WTC11 (cell line): ENCODE measurements around the gene NANOS2. TPM values are rescaled to one million over a fixed set of nuclear protein-coding genes. Genes with fewer than 3 reads are reported as not detected.

Experiments
- ATAC-seq: fragments of 200-7000 bp; cut with Tn5 transposase; 2 replicates; pipeline ENCODE4 v1.10.0; 2021; ENCODE audit warnings: mild to moderate bottlenecking, moderate library complexity
- CTCF ChIA-PET: fragments of 300-600 bp; sonication (Branson Sonifier 250); formaldehyde crosslinking; loops from one replicate; lab custom pipeline; 2021; ENCODE audit warnings: antibody characterized with exemption; lab: Charles Lee
- POLR2A ChIA-PET: fragments of 350-600 bp; sonication (Branson Sonifier 250); formaldehyde crosslinking; loops from one replicate; lab custom pipeline; 2021; ENCODE audit warnings: antibody characterized with exemption; lab: Charles Lee
- DNase-seq: peaks from one replicate; pipeline ENCODE4 v3.0.0; 2021; ENCODE audit warnings: low spot score
- H3K27ac Mint-ChIP-seq: 2 replicates; pipeline ENCODE4 v1.8.0; 2021; ENCODE audit warnings: mixed read lengths
- H3K27me3 Mint-ChIP-seq: 2 replicates; pipeline ENCODE4 v1.8.0; 2021; ENCODE audit warnings: low read depth, mild to moderate bottlenecking, moderate library complexity, mixed read lengths
- H3K36me3 Mint-ChIP-seq: 2 replicates; pipeline ENCODE4 v1.8.0; 2021; ENCODE audit warnings: mixed read lengths
- H3K4me1 Mint-ChIP-seq: 2 replicates; pipeline ENCODE4 v1.8.0; 2022; ENCODE audit warnings: mixed read lengths
- H3K4me3 Mint-ChIP-seq: 2 replicates; pipeline ENCODE4 v1.8.0; 2021; ENCODE audit warnings: mild to moderate bottlenecking, moderate library complexity, mixed read lengths
- H3K9me3 Mint-ChIP-seq: 2 replicates; pipeline ENCODE4 v1.8.0; 2021; ENCODE audit warnings: mixed read lengths
- ATF2 ChIP-seq: sonication (generic); formaldehyde crosslinking; IDR thresholded peaks from 2 replicates; pipeline ENCODE4 v1.8.1; 2022; ENCODE audit warnings: low read depth, missing genetic modification reagents, borderline replicate concordance
- CREM ChIP-seq: sonication (generic); formaldehyde crosslinking; IDR thresholded peaks from 2 replicates; pipeline ENCODE4 v1.8.1; 2022; ENCODE audit warnings: mild to moderate bottlenecking, missing genetic modification reagents, moderate library complexity
- E2F4 ChIP-seq: sonication (generic); formaldehyde crosslinking; IDR thresholded peaks from 2 replicates; pipeline ENCODE4 v1.8.1; 2022; ENCODE audit warnings: low read depth, mild to moderate bottlenecking, moderate library complexity, missing genetic modification reagents, borderline replicate concordance
- ERG ChIP-seq: fragments of 250-450 bp; sonication (Bioruptor Pico); IDR thresholded peaks from 2 replicates; pipeline ENCODE4 v1.8.0; 2021; ENCODE audit warnings: mild to moderate bottlenecking
- FOXJ3 ChIP-seq: sonication (generic); formaldehyde crosslinking; IDR thresholded peaks from 2 replicates; pipeline ENCODE4 v1.9.0; 2021; ENCODE audit warnings: missing genetic modification reagents, mild to moderate bottlenecking, borderline replicate concordance
- GABPB1 ChIP-seq: sonication (generic); formaldehyde crosslinking; IDR thresholded peaks from 2 replicates; pipeline ENCODE4 v1.8.1; 2023; ENCODE audit warnings: mild to moderate bottlenecking, missing genetic modification reagents
- GRHL2 ChIP-seq: fragments of 250-450 bp; sonication (Bioruptor Pico); IDR thresholded peaks from 2 replicates; pipeline ENCODE4 v1.8.0; 2022; ENCODE audit warnings: mild to moderate bottlenecking, moderate library complexity; ENCODE audit not compliant: insufficient replicate concordance, severe bottlenecking
- HMGA2 ChIP-seq: fragments of 250-450 bp; sonication (Bioruptor Pico); IDR thresholded peaks from 2 replicates; pipeline ENCODE4 v1.4.0; 2021; ENCODE audit warnings: mild to moderate bottlenecking, moderate library complexity
- JUN ChIP-seq: sonication (generic); formaldehyde crosslinking; IDR thresholded peaks from 2 replicates; pipeline ENCODE4 v1.8.0; 2023; ENCODE audit warnings: mild to moderate bottlenecking, missing genetic modification reagents
- KAT7 ChIP-seq: sonication (generic); formaldehyde crosslinking; IDR thresholded peaks from 2 replicates; pipeline ENCODE4 v1.8.1; 2023; ENCODE audit warnings: missing genetic modification reagents, mild to moderate bottlenecking, borderline replicate concordance
- MAX ChIP-seq: sonication (generic); formaldehyde crosslinking; IDR thresholded peaks from 2 replicates; pipeline ENCODE4 v1.8.0; 2022; ENCODE audit warnings: mild to moderate bottlenecking, missing genetic modification reagents
- MLX ChIP-seq: sonication (generic); formaldehyde crosslinking; IDR thresholded peaks from 2 replicates; pipeline ENCODE4 v1.8.1; 2023; ENCODE audit warnings: mild to moderate bottlenecking, missing genetic modification reagents, moderate library complexity
- NR3C1 ChIP-seq: sonication (generic); formaldehyde crosslinking; conservative IDR thresholded peaks from 2 replicates; pipeline ENCODE4 v1.8.1; 2023; ENCODE audit warnings: low read depth, mild to moderate bottlenecking, missing genetic modification reagents
- PRDM15 ChIP-seq: sonication (generic); formaldehyde crosslinking; IDR thresholded peaks from 2 replicates; pipeline ENCODE4 v1.8.0; 2022; ENCODE audit warnings: missing genetic modification reagents
- RORB ChIP-seq: fragments of 250-450 bp; sonication (Bioruptor Pico); IDR thresholded peaks from 2 replicates; pipeline ENCODE4 v1.9.0; 2021; ENCODE audit warnings: mild to moderate bottlenecking
- SP1 ChIP-seq: sonication (generic); formaldehyde crosslinking; conservative IDR thresholded peaks from 2 replicates; pipeline ENCODE4 v1.8.1; 2022; ENCODE audit warnings: missing genetic modification reagents
- ZSCAN18 ChIP-seq: fragments of 250-450 bp; sonication (Bioruptor Pico); IDR thresholded peaks from 2 replicates; pipeline ENCODE4 v2.1.2; 2022; ENCODE audit warnings: mild to moderate bottlenecking, moderate library complexity
- total RNA-seq: library from RNA; stranded (reverse); gene quantifications from 3 replicates; pipeline ENCODE4 v1.2.3, GENCODE V29; 2021

The NANOS2 gene
- total RNA-seq, 1 experiment from 2014 or later, result 0.13 TPM

GRCh38 chr19:45935267-45935666, 20.7 kb upstream of the NANOS2 start:
- Mint-ChIP-seq H3K36me3 (no peaks in the 10 kb centered on the region), H3K4me3 (peak overlapping the region; percentile 2; the same call in 1 of the 2 replicates), H3K9me3 (no peaks in the 10 kb centered on the region), H3K27ac (no peak overlapping the region), H3K4me1 (peaks cover 18% of the 10 kb centered on the region; the same call in 1 of the 2 replicates), H3K27me3 (peaks cover 69% of the 10 kb centered on the region)
- ChIA-PET CTCF (interaction anchor here (0.6 kb wide), 1 partner anchor 153 kb away, joined by 4 read pairs; the partner anchor contains the start of gene DMPK), POLR2A (no interaction called here)
- TF ChIP-seq FOXJ3 (CRISPR knock-in tag) (no peak), NR3C1 (no peak), PRDM15 (CRISPR knock-in tag) (peak; percentile 96), ZSCAN18 (CRISPR knock-in tag) (no peak), GABPB1 (CRISPR knock-in tag) (no peak), MAX (CRISPR knock-in tag) (0 out of 2 replicates have a peak, but pooled peaks have one; percentile 22)
- peak; percentile 14; the same call in 1 of the 2 replicates for ATAC-seq
- DNase-seq, result peak; percentile 39

GRCh38 chr19:45934551-45935230, 20.1 kb upstream of the NANOS2 start:
- no peak overlapping the region for H3K27ac Mint-ChIP-seq
- peaks cover 18% of the 10 kb centered on the region; the same call in 1 of the 2 replicates for H3K4me1 Mint-ChIP-seq
- POLR2A ChIA-PET, result no interaction called here
- DNase-seq, result no peak
- no peaks in the 10 kb centered on the region for H3K9me3 Mint-ChIP-seq
- no peak overlapping the region for H3K4me3 Mint-ChIP-seq
- CTCF ChIA-PET, result interaction anchor here (0.6 kb wide), 1 partner anchor 152 kb away, joined by 4 read pairs; the partner anchor contains the start of gene DMPK
- peaks cover 72% of the 10 kb centered on the region for H3K27me3 Mint-ChIP-seq
- no peak for ATAC-seq
- H3K36me3 Mint-ChIP-seq, result no peaks in the 10 kb centered on the region
- TF ChIP-seq MLX (CRISPR knock-in tag), result no peak
- no peak for TF ChIP-seq ZSCAN18 (CRISPR knock-in tag)
- no peak for TF ChIP-seq ATF2 (CRISPR knock-in tag)
- TF ChIP-seq GRHL2 (CRISPR knock-in tag), result no peak
- no peak for TF ChIP-seq KAT7 (CRISPR knock-in tag)
- no peak for TF ChIP-seq HMGA2 (CRISPR knock-in tag)
- no peak for TF ChIP-seq ERG (CRISPR knock-in tag)
- no peak for TF ChIP-seq CREM (CRISPR knock-in tag)
- TF ChIP-seq JUN (CRISPR knock-in tag), result no peak
- no peak for TF ChIP-seq E2F4 (CRISPR knock-in tag)
- no peak for TF ChIP-seq SP1 (CRISPR knock-in tag)
- TF ChIP-seq PRDM15 (CRISPR knock-in tag), result no peak
- no peak for TF ChIP-seq RORB (CRISPR knock-in tag)
